Body of pancreas (tissue), 4 donors: ENCODE data around the gene PTPRJ.

Experiments used
- CTCF ChIP-seq, 7 experiments: fragments of 450-650 bp in 4 of 7; fragments of 200-600 bp in 3 of 7; sonication (generic) in 3 of 7; IDR thresholded peaks; one replicate each; pipeline ENCODE4 v1.5.1; 2016 to 2019; ENCODE audit warnings: antibody characterized with exemption in 7 of 7
- POLR2A ChIP-seq, 3 donors: fragments of 450-650 bp; IDR thresholded peaks; one replicate each; pipeline ENCODE4 v1.6.1; 2016; ENCODE audit warnings: antibody characterized with exemption in 3 of 3, mild to moderate bottlenecking in 2 of 3

- TF ChIP-seq CTCF (IDR thresholded peaks at IDR 0.05): no peak
- TF ChIP-seq POLR2A (IDR thresholded peaks at IDR 0.05): no peak
Observed at GRCh38 chr11:48098024-48098423, 117.7 kb downstream of the PTPRJ start.
